HL-60 (cell line): Measurements from ENCODE around the gene FBXW9.

Experiments used
- GABPA ChIP-seq: IDR thresholded peaks from 2 replicates; pipeline ENCODE4 v1.6.1; 2012; ENCODE audit warnings: low read depth
- POLR2AphosphoS5 ChIP-seq: IDR thresholded peaks from 2 replicates; pipeline ENCODE4 v1.6.1; 2012; ENCODE audit warnings: low read depth
- TF ChIP-seq, protein P1 (sequence below): IDR thresholded peaks from one replicate; pipeline ENCODE4 v1.5.1; 2011; ENCODE audit warnings: low read length, control low read depth, inconsistent platforms; ENCODE audit not compliant: insufficient read depth
- TF ChIP-seq, protein P2 (sequence below): IDR thresholded peaks from 2 replicates; pipeline ENCODE4 v1.6.1; 2012; ENCODE audit warnings: low read depth; ENCODE audit not compliant: insufficient replicate concordance

DNA sequence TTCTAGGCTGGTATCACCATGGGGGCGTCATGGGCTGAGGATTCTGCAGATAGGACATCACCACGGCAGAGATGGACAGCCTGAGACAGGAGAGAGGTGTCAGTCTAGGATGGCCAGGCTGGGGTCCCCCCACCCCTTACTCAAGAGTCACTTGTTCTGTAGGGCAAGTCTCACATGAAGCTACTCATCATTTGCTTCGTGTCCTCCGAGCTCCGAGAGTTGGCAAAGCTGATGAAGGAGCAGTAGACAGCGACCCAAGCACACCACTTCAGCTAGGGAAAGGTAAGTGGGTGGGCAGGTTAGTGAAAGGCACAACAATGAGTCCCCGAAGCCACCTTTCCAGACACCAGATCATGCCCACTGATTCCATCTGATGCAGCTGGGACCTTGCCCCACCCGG is 28.1 kb downstream of the FBXW9 start:
- TF ChIP-seq, protein P1, sequence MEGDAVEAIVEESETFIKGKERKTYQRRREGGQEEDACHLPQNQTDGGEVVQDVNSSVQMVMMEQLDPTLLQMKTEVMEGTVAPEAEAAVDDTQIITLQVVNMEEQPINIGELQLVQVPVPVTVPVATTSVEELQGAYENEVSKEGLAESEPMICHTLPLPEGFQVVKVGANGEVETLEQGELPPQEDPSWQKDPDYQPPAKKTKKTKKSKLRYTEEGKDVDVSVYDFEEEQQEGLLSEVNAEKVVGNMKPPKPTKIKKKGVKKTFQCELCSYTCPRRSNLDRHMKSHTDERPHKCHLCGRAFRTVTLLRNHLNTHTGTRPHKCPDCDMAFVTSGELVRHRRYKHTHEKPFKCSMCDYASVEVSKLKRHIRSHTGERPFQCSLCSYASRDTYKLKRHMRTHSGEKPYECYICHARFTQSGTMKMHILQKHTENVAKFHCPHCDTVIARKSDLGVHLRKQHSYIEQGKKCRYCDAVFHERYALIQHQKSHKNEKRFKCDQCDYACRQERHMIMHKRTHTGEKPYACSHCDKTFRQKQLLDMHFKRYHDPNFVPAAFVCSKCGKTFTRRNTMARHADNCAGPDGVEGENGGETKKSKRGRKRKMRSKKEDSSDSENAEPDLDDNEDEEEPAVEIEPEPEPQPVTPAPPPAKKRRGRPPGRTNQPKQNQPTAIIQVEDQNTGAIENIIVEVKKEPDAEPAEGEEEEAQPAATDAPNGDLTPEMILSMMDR, result no peak
- TF ChIP-seq GABPA, result no peak
- TF ChIP-seq, protein P2, sequence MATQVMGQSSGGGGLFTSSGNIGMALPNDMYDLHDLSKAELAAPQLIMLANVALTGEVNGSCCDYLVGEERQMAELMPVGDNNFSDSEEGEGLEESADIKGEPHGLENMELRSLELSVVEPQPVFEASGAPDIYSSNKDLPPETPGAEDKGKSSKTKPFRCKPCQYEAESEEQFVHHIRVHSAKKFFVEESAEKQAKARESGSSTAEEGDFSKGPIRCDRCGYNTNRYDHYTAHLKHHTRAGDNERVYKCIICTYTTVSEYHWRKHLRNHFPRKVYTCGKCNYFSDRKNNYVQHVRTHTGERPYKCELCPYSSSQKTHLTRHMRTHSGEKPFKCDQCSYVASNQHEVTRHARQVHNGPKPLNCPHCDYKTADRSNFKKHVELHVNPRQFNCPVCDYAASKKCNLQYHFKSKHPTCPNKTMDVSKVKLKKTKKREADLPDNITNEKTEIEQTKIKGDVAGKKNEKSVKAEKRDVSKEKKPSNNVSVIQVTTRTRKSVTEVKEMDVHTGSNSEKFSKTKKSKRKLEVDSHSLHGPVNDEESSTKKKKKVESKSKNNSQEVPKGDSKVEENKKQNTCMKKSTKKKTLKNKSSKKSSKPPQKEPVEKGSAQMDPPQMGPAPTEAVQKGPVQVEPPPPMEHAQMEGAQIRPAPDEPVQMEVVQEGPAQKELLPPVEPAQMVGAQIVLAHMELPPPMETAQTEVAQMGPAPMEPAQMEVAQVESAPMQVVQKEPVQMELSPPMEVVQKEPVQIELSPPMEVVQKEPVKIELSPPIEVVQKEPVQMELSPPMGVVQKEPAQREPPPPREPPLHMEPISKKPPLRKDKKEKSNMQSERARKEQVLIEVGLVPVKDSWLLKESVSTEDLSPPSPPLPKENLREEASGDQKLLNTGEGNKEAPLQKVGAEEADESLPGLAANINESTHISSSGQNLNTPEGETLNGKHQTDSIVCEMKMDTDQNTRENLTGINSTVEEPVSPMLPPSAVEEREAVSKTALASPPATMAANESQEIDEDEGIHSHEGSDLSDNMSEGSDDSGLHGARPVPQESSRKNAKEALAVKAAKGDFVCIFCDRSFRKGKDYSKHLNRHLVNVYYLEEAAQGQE, result no peak
- TF ChIP-seq POLR2AphosphoS5, result no peak
